K562 (cell line): ENCODE measurements around the gene BCL11A.

Source experiments
- EZH2 ChIP-seq: IDR thresholded peaks from 2 replicates; pipeline ENCODE4 v1.6.1; 2012; ENCODE audit warnings: low read depth, mild to moderate bottlenecking, inconsistent platforms, low read length, borderline replicate concordance
- TF ChIP-seq, protein P1 (sequence below), 3 experiments: IDR thresholded peaks in 2 of 3; conservative IDR thresholded peaks in 1 of 3; 2 replicates each; pipeline ENCODE4 v1.5.1; 2011 to 2012; ENCODE audit warnings: low read length in 3 of 3, mild to moderate bottlenecking in 3 of 3, control low read depth in 2 of 3, improper control_type of control experiment in 1 of 3, inconsistent platforms in 1 of 3, low read depth in 1 of 3, mixed read lengths in 1 of 3, moderate library complexity in 1 of 3; ENCODE audit not compliant: insufficient read depth in 2 of 3

DNA sequence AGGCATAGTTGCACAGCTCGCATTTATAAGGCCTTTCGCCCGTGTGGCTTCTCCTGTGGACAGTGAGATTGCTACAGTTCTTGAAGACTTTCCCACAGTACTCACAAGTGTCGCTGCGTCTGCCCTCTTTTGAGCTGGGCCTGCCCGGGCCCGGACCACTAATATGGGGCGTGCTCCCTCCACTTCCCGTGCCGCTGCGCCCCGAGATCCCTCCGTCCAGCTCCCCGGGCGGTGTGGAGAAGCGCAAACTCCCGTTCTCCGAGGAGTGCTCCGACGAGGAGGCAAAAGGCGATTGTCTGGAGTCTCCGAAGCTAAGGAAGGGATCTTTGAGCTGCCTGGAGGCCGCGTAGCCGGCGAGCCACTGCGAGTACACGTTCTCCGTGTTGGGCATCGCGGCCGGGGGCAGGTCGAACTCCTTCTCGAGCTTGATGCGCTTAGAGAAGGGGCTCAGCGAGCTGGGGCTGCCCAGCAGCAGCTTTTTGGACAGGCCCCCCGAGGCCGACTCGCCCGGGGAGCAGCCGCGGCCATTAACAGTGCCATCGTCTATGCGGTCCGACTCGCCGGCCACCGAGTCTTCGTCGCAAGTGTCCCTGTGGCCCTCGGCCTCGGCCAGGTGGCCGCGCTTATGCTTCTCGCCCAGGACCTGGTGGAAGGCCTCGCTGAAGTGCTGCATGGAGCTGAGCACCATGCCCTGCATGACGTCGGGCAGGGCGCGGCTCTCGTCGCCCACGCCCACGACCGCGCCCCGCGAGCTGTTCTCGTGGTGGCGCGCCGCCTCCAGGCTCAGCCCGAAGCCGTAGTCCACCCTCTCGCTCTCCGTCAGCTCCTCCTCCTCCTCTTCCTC, 92.7 kb downstream of the BCL11A start:
- TF ChIP-seq, protein P1, sequence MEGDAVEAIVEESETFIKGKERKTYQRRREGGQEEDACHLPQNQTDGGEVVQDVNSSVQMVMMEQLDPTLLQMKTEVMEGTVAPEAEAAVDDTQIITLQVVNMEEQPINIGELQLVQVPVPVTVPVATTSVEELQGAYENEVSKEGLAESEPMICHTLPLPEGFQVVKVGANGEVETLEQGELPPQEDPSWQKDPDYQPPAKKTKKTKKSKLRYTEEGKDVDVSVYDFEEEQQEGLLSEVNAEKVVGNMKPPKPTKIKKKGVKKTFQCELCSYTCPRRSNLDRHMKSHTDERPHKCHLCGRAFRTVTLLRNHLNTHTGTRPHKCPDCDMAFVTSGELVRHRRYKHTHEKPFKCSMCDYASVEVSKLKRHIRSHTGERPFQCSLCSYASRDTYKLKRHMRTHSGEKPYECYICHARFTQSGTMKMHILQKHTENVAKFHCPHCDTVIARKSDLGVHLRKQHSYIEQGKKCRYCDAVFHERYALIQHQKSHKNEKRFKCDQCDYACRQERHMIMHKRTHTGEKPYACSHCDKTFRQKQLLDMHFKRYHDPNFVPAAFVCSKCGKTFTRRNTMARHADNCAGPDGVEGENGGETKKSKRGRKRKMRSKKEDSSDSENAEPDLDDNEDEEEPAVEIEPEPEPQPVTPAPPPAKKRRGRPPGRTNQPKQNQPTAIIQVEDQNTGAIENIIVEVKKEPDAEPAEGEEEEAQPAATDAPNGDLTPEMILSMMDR (IDR thresholded peaks at IDR 0.05 in 2 of 3, conservative IDR thresholded peaks at IDR 0.05 in 1 of 3; ENCODE audit: insufficient read depth in 2 of 3, low read depth in 1 of 3, low read length in 3 of 3), result no peak
- no peak for TF ChIP-seq EZH2
